ENCODE measurements around the gene UBALD1. TPM values are rescaled to one million over a fixed set of nuclear protein-coding genes. Genes with fewer than 3 reads are reported as not detected.

The UBALD1 gene
- total RNA-seq, 1 donor from 2014 or later, result 30.8 TPM

- DNase-seq (ENCODE audit: low spot score) (no peak), ATAC-seq (peak; percentile 5)
- intact Hi-C loops (cut with DNase I), result no loop called here
These were observed 12.4 kb downstream of the UBALD1 start for GRCh38 chr16:4602331-4602730.

DNA sequence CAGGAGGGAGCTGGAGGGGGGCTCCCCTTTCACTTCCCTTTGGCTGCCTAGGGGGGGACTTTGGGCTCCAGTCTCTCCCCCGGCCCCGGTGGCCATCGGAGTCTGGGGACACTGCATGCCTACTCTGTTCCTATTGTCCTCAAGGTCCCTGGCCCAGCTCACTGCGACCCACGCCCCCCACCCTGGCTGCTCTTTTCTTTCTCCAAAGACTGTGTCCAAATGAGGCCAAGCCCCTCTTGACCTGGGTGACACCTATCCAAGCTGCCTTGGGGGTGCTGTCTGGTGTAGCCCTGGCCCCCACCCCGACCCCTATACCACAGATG is 12.9 kb downstream of the UBALD1 start:
- intact Hi-C loops (cut with DNase I), result no loop called here
- ATAC-seq (peak; percentile 7), DNase-seq (ENCODE audit: low spot score) (no peak)

- peak; percentile 76 for ATAC-seq
- DNase-seq (ENCODE audit: low spot score), result peak; percentile 65
- intact Hi-C loops (cut with DNase I), result no loop called here
These were observed 13.4 kb downstream of the UBALD1 start for GRCh38 chr16:4601036-4601863.

- intact Hi-C loops (cut with DNase I), result no loop called here
- no peak for ATAC-seq
These were observed 15.1 kb downstream of the UBALD1 start for GRCh38 chr16:4599545-4599944.

GRCh38 chr16:4599037-4599436 is 15.7 kb downstream of the UBALD1 start:
- DNase-seq (ENCODE audit: low spot score) (no peak), ATAC-seq (no peak)
- intact Hi-C loops (cut with DNase I), result no loop called here

More at GRCh38 chr16:4599545-4599944, 15.1 kb downstream of the UBALD1 start:
- DNase-seq (ENCODE audit: low spot score), result no peak

DNA sequence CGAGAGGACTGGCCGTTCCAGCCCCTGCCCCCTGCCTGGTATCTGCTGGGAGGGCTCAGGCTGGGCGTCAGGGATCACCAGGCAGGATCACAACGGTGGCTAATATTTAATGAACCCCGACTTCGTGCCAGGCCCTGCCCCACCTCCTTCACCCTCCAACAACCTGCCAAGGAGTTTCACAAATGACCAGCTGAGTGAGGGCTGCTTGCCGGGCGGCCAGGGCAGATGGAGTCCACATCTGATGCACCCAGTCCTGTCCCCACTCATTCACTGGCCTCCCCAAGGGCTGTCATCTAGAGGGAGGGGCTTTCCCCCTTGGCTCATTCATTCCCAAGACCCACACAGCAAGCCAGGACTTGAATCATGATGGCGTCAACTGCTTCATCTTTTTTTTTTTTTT is 17.5 kb downstream of the UBALD1 start:
- intact Hi-C loops (cut with DNase I), result no loop called here
- no peak for DNase-seq (ENCODE audit: low spot score)
- no peak for ATAC-seq

GRCh38 chr16:4594433-4595410 is 20.0 kb downstream of the UBALD1 start:
- ATAC-seq (no peak), DNase-seq (ENCODE audit: low spot score) (no peak)
- intact Hi-C loops (cut with DNase I), result no loop called here

- DNase-seq (ENCODE audit: low spot score) (no peak), ATAC-seq (no peak)
- intact Hi-C loops (cut with DNase I), result no loop called here
These were observed 21.6 kb downstream of the UBALD1 start for GRCh38 chr16:4593086-4593485.

- no peak for ATAC-seq
- intact Hi-C loops (cut with DNase I), result no loop called here
- DNase-seq (ENCODE audit: low spot score), result no peak
These were observed 22.8 kb downstream of the UBALD1 start for GRCh38 chr16:4591706-4592470.

- ATAC-seq, result no peak
- intact Hi-C loops (cut with DNase I), result no loop called here
- DNase-seq (ENCODE audit: low spot score), result no peak
These were observed 23.5 kb downstream of the UBALD1 start for GRCh38 chr16:4591191-4591590.

DNA sequence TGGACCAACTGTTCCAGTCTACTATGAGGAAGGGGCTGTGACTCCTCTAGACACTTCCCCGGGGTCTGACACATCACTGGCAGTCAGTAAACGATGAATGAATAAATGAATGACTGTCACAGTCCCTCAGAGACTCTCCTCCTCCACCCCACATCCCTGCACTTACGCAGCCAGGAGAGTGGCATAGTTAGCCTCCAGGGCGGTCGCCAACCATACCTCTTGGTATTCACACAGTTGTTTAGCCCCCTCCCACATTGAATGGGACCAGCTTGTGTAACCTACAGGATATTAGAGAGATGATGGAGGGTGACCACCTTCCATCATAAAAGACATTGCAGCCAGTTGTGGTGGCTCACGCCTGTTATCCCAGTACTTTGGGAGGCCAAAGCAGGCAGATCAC is 25.7 kb downstream of the UBALD1 start:
- intact Hi-C loops (cut with DNase I), result no loop called here
- no peak for ATAC-seq

GRCh38 chr16:4588386-4588785 is 26.3 kb downstream of the UBALD1 start:
- DNase-seq (ENCODE audit: low spot score), result no peak
- intact Hi-C loops (cut with DNase I), result no loop called here
- ATAC-seq, result no peak

More for the DNA sequence above, 25.7 kb downstream of the UBALD1 start:
- no peak for DNase-seq (ENCODE audit: low spot score)

DNA sequence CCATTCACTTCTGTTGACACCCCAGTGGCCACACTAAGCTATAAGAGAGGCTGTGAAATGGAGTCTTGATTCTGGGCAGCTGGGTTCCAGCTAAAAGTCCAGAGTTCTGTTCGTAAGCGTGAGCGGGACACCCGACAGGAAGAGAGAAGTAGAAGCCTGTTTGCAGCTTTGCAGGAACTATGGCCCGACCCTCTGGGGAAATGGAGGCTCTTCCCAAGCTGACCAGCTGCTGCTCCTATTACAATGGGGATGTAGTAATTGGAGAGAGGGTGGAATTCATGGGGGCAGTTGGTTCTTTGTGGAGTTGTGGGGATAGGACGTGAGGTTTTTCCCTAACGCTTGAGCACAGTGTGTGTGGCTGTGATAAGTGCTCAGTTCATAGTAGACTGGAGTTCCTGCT is 28.4 kb downstream of the UBALD1 start:
- peak; percentile 38 for ATAC-seq
- no peak for DNase-seq (ENCODE audit: low spot score)
- intact Hi-C loops (cut with DNase I), result no loop called here

GRCh38 chr16:4583906-4584305 is 30.8 kb downstream of the UBALD1 start:
- no peak for ATAC-seq
- DNase-seq (ENCODE audit: low spot score), result no peak
- intact Hi-C loops (cut with DNase I), result no loop called here

GRCh38 chr16:4580250-4580649 is 34.4 kb downstream of the UBALD1 start:
- intact Hi-C loops (cut with DNase I), result no loop called here
- DNase-seq (ENCODE audit: low spot score), result no peak
- no peak for ATAC-seq

DNA sequence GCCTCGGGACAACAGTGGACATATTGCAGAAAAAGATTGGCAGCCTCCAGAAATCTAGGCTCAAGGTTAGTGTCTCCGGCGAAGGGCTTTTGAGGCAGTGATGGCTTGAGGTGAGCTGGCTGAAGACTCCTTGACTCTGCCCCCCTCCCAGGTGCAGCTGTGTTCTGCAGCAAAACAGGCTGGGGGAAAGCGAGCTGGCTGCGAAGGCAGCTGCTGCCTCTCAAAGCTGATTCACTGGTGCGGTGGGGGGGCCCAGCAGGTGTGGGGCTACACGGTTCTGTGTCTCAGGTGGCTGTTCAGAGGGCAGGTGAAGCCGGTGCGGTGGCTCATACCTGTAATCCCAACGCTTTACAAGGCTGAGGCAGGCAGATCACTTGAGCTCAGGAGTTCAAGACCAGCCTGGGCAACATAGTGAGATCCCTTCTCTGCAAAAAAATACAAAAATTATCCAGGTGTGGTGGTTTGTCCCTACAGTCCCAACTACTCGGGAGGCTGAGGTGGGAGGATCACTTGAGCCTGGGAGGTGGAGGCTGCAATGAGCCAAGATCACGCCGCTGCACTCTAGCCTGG is 35.6 kb downstream of the UBALD1 start:
- DNase-seq (ENCODE audit: low spot score), result no peak
- no peak for ATAC-seq
- intact Hi-C loops (cut with DNase I), result no loop called here

DNA sequence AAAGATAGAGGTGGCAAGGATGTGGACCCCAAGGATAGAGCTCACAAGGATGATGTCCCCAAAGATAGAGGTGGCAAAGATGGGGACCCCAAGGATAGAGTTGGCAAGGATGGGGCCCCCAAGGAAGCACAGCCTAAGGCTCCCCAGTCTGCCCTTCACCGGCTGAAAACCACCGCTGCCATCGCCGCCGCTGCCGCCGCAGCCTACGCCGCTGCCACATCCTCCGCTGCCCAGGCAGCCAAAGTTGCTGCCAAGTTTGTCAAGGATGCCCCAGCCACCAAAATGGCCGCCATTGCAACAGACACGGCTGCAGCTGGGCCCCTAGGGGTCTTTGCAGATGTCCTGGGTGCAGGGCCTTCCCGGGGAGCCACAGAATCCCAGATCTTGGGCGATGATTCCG is 38.7 kb downstream of the UBALD1 start:
- intact Hi-C loops (cut with DNase I), result no loop called here
- no peak for ATAC-seq
- DNase-seq (ENCODE audit: low spot score), result no peak

- intact Hi-C loops (cut with DNase I), result no loop called here
These were observed 39.6 kb downstream of the UBALD1 start for GRCh38 chr16:4574919-4575705.

More at GRCh38 chr16:4574919-4575705, 39.6 kb downstream of the UBALD1 start:
- DNase-seq (ENCODE audit: low spot score) (no peak), ATAC-seq (no peak)
